HCT116 (cell line): Measurements from ENCODE around the gene ERCC5.

Source experiments
- CTCF ChIP-seq, 3 experiments: fragments of 200-600 bp in 1 of 3; sonication (generic) in 1 of 3; IDR thresholded peaks in 2 of 3; conservative IDR thresholded peaks in 1 of 3; 2 replicates each; pipeline ENCODE4 v1.5.1; 2012 to 2017; ENCODE audit warnings: low read depth in 2 of 3, low read length in 2 of 3, antibody characterized with exemption in 1 of 3, borderline replicate concordance in 1 of 3, control low read depth in 1 of 3, mild to moderate bottlenecking in 1 of 3, mixed read lengths in 1 of 3, mixed run types in 1 of 3, moderate library complexity in 1 of 3; ENCODE audit not compliant: insufficient read depth in 1 of 3
- EZH2phosphoT487 ChIP-seq: fragments of 200-600 bp; IDR thresholded peaks from 2 replicates; pipeline ENCODE4 v1.6.1; 2018; ENCODE audit warnings: antibody characterized with exemption, borderline replicate concordance
- JUND ChIP-seq: IDR thresholded peaks from 2 replicates; pipeline ENCODE4 v1.6.1; 2012
- POLR2A ChIP-seq: IDR thresholded peaks from 2 replicates; pipeline ENCODE4 v1.7.0; 2011; ENCODE audit warnings: borderline replicate concordance; ENCODE audit not compliant: insufficient read depth, insufficient read length; ENCODE audit errors: extremely low read depth
- SRF ChIP-seq: IDR thresholded peaks from 2 replicates; pipeline ENCODE4 v1.6.1; 2012; ENCODE audit warnings: low read depth
- ZBTB33 ChIP-seq: IDR thresholded peaks from 2 replicates; pipeline ENCODE4 v1.6.1; 2011; ENCODE audit warnings: mild to moderate bottlenecking, low read length, moderate library complexity; ENCODE audit not compliant: insufficient replicate concordance; ENCODE audit errors: extremely low read depth

GRCh38 chr13:102903659-102904407 lies 58.0 kb downstream of the ERCC5 start:
- TF ChIP-seq CTCF (IDR thresholded peaks at IDR 0.05 in 2 of 3, conservative IDR thresholded peaks at IDR 0.05 in 1 of 3; ENCODE audit: borderline replicate concordance in 1 of 3, insufficient read depth in 1 of 3, low read depth in 2 of 3, low read length in 2 of 3) (peak; percentile 16 to 68 (median 35); a peak in 3 of 6 replicates), EZH2phosphoT487 (no peak), JUND (no peak), SRF (no peak), POLR2A (no peak), ZBTB33 (no peak)
